K562 (cell line): Measurements from ENCODE around the gene UQCRH. TPM values are rescaled to one million over a fixed set of nuclear protein-coding genes. Genes with fewer than 3 reads are reported as not detected.

ENCODE experiments used
- ADNP ChIP-seq: fragments of 200-800 bp; sonication (Bioruptor generic); IDR thresholded peaks from 2 replicates; pipeline ENCODE4 v1.6.1; 2016; ENCODE audit warnings: missing genetic modification characterization, missing compliant biosample characterization
- CEBPG ChIP-seq, 3 experiments: fragments of 200-800 bp in 1 of 3; sonication (Bioruptor generic) in 1 of 3; sonication (generic) in 1 of 3; formaldehyde crosslinking in 1 of 3; IDR thresholded peaks in 2 of 3; conservative IDR thresholded peaks in 1 of 3; 2 replicates each; pipeline versions ENCODE4 v1.6.1 to v1.8.0; 2016 to 2022; ENCODE audit warnings: missing compliant biosample characterization in 2 of 3, missing genetic modification characterization in 2 of 3, mild to moderate bottlenecking in 1 of 3, missing genetic modification reagents in 1 of 3
- DIDO1 ChIP-seq: fragments of 450-650 bp; IDR thresholded peaks from 2 replicates; pipeline ENCODE4 v1.6.1; 2016; ENCODE audit warnings: low read depth, missing biosample characterization, missing genetic modification characterization
- ELF1 ChIP-seq: fragments of 200-800 bp; sonication (Bioruptor generic); IDR thresholded peaks from 2 replicates; pipeline ENCODE4 v1.6.1; 2016; ENCODE audit warnings: missing genetic modification characterization, missing compliant biosample characterization
- ELF4 ChIP-seq: fragments of 450-650 bp; formaldehyde crosslinking; IDR thresholded peaks from 2 replicates; pipeline ENCODE4 v1.4.0; 2022; ENCODE audit warnings: missing genetic modification characterization
- EP300 ChIP-seq: IDR thresholded peaks from 2 replicates; pipeline ENCODE4 v1.6.1; 2012; ENCODE audit warnings: low read length, improper control_type of control experiment
- HDAC1 ChIP-seq, 2 experiments: fragments of 450-650 bp; IDR thresholded peaks; 2 replicates each; pipeline ENCODE4 v1.6.1; 2016 to 2017; ENCODE audit warnings: inconsistent platforms in 1 of 2, mild to moderate bottlenecking in 1 of 2, moderate library complexity in 1 of 2
- MAZ ChIP-seq, 2 experiments: fragments of 450-650 bp in 1 of 2; sonication (generic) in 1 of 2; formaldehyde crosslinking; IDR thresholded peaks in 1 of 2; conservative IDR thresholded peaks in 1 of 2; 2 replicates each; pipeline versions ENCODE4 v1.4.0 to v1.5.0; 2020; ENCODE audit warnings: mild to moderate bottlenecking in 1 of 2, missing genetic modification reagents in 1 of 2
- MEIS2 ChIP-seq: fragments of 450-650 bp; IDR thresholded peaks from 2 replicates; pipeline ENCODE4 v1.6.1; 2014; ENCODE audit warnings: mild to moderate bottlenecking; ENCODE audit not compliant: partially characterized antibody
- MTA2 ChIP-seq: fragments of 450-650 bp; IDR thresholded peaks from 2 replicates; pipeline ENCODE4 v1.6.1; 2016; ENCODE audit warnings: low read depth
- NFYB ChIP-seq: IDR thresholded peaks from 2 replicates; pipeline ENCODE4 v1.6.1; 2011; ENCODE audit warnings: mild to moderate bottlenecking, moderate library complexity; ENCODE audit not compliant: insufficient read length; ENCODE audit errors: extremely low read depth
- RBM14 ChIP-seq: fragments of 200-400 bp; formaldehyde crosslinking; IDR thresholded peaks from 2 replicates; pipeline ENCODE4 v1.6.1; 2018; ENCODE audit warnings: low read depth, mild to moderate bottlenecking, low read length, moderate library complexity, borderline replicate concordance; ENCODE audit not compliant: insufficient read depth
- SAFB2 ChIP-seq: fragments of 200-400 bp; formaldehyde crosslinking; IDR thresholded peaks from 2 replicates; pipeline ENCODE4 v1.6.1; 2018; ENCODE audit warnings: borderline replicate concordance, low read length, low read depth, moderate library complexity; ENCODE audit not compliant: severe bottlenecking
- SMAD1 ChIP-seq: fragments of 150-350 bp; IDR thresholded peaks from 2 replicates; pipeline ENCODE4 v1.6.1; 2014; ENCODE audit warnings: low read length, low read depth; ENCODE audit not compliant: partially characterized antibody
- SNIP1 ChIP-seq: fragments of 450-650 bp; IDR thresholded peaks from 2 replicates; pipeline ENCODE4 v1.7.1; 2017; ENCODE audit warnings: low read depth, mild to moderate bottlenecking
- SREBF2 ChIP-seq: sonication (generic); formaldehyde crosslinking; IDR thresholded peaks from 2 replicates; pipeline ENCODE4 v1.4.0; 2020; ENCODE audit warnings: mild to moderate bottlenecking, missing genetic modification reagents
- TAF7 ChIP-seq: fragments of 450-650 bp; IDR thresholded peaks from 2 replicates; pipeline ENCODE4 v1.6.1; 2016; ENCODE audit warnings: missing genetic modification characterization, missing compliant biosample characterization
- TCFL5 ChIP-seq: fragments of 250-450 bp; sonication (Bioruptor Pico); conservative IDR thresholded peaks from 2 replicates; pipeline ENCODE4 v1.6.1; 2021; ENCODE audit warnings: mild to moderate bottlenecking, moderate library complexity, matching md5 sums
- ZEB2 ChIP-seq: fragments of 450-650 bp; IDR thresholded peaks from 2 replicates; pipeline ENCODE4 v1.6.1; 2016
- ZNF347 ChIP-seq: fragments of 450-650 bp; formaldehyde crosslinking; IDR thresholded peaks from 2 replicates; pipeline ENCODE4 v1.4.0; 2020; ENCODE audit warnings: low read depth, mild to moderate bottlenecking, moderate library complexity
- ZNF561 ChIP-seq: fragments of 450-650 bp; formaldehyde crosslinking; conservative IDR thresholded peaks from 2 replicates; pipeline ENCODE4 v1.4.0; 2020; ENCODE audit warnings: mild to moderate bottlenecking, moderate library complexity
- ZNF785 ChIP-seq: fragments of 250-450 bp; sonication (Bioruptor Pico); IDR thresholded peaks from 2 replicates; pipeline ENCODE4 v1.4.0; 2020; ENCODE audit warnings: mild to moderate bottlenecking
- ZNF830 ChIP-seq: fragments of 250-450 bp; sonication (Bioruptor Pico); IDR thresholded peaks from 2 replicates; pipeline ENCODE4 v1.5.0; 2021; ENCODE audit warnings: mild to moderate bottlenecking
- polyA plus RNA-seq, 8 experiments: library from polyadenylated mRNA; depleted of rRNA in 4 of 8; stranded (reverse) in 5 of 8; unstranded in 3 of 8; fragments of >200 nt; fragmentation: Nextera tagmentation in 2 of 8; fragmentation: Illumina TruSeq in 1 of 8; extraction: Ambion mirVana in 2 of 8; extraction: Trizol in 1 of 8; gene quantifications; 2 replicates each; pipeline versions ENCODE4 v1.2.1 to v1.2.3, GENCODE V29; 2011 to 2014; ENCODE audit warnings: inconsistent platforms in 1 of 8, missing spikeins in 1 of 8
- total RNA-seq, 7 experiments: library from RNA; depleted of rRNA in 6 of 7; stranded (reverse); fragments of >200 nt in 6 of 7; fragmentation: Illumina TruSeq in 2 of 7; extraction: Trizol in 2 of 7; gene quantifications; 2 replicates each; pipeline versions ENCODE4 v1.2.1 to v1.2.3, GENCODE V29; 2011 to 2021; ENCODE audit warnings: low replicate concordance in 1 of 7
- TF ChIP-seq, protein P1 (sequence below): fragments of 250-450 bp; sonication (Bioruptor Pico); IDR thresholded peaks from 2 replicates; pipeline ENCODE4 v1.8.0; 2021; ENCODE audit warnings: mild to moderate bottlenecking, moderate library complexity
- TF ChIP-seq, protein P2 (sequence below): fragments of 450-650 bp; IDR thresholded peaks from one replicate; pipeline ENCODE4 v1.6.1; 2018; ENCODE audit warnings: mild to moderate bottlenecking, moderate library complexity; ENCODE audit not compliant: partially characterized antibody
- TF ChIP-seq, protein P3 (sequence below): fragments of 200-400 bp; formaldehyde crosslinking; IDR thresholded peaks from 2 replicates; pipeline ENCODE4 v1.6.1; 2017; ENCODE audit warnings: mild to moderate bottlenecking, low read depth, low read length, moderate library complexity

The UQCRH gene
- total and polyA plus RNA-seq, 9 of the 15 experiments (the other 6 are each of a cell fraction or from before 2014, with no cell fraction given): 1,267 to 5,184 (median 2,410) TPM

DNA sequence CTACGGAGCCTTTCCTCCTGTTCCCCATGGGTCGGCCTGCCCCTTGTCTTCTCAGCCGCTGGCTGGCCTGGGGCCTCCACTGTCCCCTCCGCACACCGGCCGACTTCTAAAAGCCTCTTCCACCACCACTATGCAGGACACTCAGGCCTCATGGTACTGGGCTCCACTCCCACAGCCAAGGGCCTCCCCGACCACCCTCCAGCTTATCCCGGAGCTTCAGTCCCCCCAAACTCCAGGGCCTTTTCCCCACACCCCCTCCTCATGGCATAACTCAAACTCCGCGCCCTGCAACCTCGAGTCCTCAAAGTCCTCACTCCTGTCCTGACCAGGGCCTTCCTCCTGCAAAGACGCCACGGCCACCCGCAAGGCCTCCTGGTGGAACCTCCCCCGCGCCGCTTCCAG, 2.1 kb upstream of the UQCRH start (continued):
- TF ChIP-seq, protein P1, sequence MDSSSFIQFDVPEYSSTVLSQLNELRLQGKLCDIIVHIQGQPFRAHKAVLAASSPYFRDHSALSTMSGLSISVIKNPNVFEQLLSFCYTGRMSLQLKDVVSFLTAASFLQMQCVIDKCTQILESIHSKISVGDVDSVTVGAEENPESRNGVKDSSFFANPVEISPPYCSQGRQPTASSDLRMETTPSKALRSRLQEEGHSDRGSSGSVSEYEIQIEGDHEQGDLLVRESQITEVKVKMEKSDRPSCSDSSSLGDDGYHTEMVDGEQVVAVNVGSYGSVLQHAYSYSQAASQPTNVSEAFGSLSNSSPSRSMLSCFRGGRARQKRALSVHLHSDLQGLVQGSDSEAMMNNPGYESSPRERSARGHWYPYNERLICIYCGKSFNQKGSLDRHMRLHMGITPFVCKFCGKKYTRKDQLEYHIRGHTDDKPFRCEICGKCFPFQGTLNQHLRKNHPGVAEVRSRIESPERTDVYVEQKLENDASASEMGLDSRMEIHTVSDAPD (CRISPR knock-in tag): no peak
- TF ChIP-seq NFYB (no peak), SNIP1 (no peak), TCFL5 (CRISPR knock-in tag) (no peak), TAF7 (no peak), ADNP (tag) (no peak), CEBPG (CRISPR knock-in tag; IDR thresholded peaks at IDR 0.05) (peak; percentile 64), CEBPG (tag; conservative IDR thresholded peaks at IDR 0.05 in 1 of 2, IDR thresholded peaks at IDR 0.05 in 1 of 2) (no peak), ZNF347 (no peak), RBM14 (no peak), ELF1 (tag) (no peak), ZNF561 (CRISPR knock-in tag) (no peak), SMAD1 (no peak), MTA2 (no peak), MEIS2 (no peak), DIDO1 (tag) (no peak), ZEB2 (no peak), MAZ (CRISPR knock-in tag; conservative IDR thresholded peaks at IDR 0.05 in 1 of 2, IDR thresholded peaks at IDR 0.05 in 1 of 2) (no peak), HDAC1 (IDR thresholded peaks at IDR 0.05) (0 out of 4 replicates have a peak, but pooled peaks of 1 of the 2 experiments have one; percentile 33), SREBF2 (no peak), EP300 (0 out of 2 replicates have a peak, but pooled peaks have one; percentile 14), ZNF785 (no peak), SAFB2 (no peak), ZNF830 (CRISPR knock-in tag) (0 out of 2 replicates have a peak, but pooled peaks have one; percentile 8), ELF4 (CRISPR knock-in tag) (no peak)
- TF ChIP-seq, protein P2, sequence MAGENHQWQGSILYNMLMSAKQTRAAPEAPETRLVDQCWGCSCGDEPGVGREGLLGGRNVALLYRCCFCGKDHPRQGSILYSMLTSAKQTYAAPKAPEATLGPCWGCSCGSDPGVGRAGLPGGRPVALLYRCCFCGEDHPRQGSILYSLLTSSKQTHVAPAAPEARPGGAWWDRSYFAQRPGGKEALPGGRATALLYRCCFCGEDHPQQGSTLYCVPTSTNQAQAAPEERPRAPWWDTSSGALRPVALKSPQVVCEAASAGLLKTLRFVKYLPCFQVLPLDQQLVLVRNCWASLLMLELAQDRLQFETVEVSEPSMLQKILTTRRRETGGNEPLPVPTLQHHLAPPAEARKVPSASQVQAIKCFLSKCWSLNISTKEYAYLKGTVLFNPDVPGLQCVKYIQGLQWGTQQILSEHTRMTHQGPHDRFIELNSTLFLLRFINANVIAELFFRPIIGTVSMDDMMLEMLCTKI: no peak
- TF ChIP-seq, protein P3, sequence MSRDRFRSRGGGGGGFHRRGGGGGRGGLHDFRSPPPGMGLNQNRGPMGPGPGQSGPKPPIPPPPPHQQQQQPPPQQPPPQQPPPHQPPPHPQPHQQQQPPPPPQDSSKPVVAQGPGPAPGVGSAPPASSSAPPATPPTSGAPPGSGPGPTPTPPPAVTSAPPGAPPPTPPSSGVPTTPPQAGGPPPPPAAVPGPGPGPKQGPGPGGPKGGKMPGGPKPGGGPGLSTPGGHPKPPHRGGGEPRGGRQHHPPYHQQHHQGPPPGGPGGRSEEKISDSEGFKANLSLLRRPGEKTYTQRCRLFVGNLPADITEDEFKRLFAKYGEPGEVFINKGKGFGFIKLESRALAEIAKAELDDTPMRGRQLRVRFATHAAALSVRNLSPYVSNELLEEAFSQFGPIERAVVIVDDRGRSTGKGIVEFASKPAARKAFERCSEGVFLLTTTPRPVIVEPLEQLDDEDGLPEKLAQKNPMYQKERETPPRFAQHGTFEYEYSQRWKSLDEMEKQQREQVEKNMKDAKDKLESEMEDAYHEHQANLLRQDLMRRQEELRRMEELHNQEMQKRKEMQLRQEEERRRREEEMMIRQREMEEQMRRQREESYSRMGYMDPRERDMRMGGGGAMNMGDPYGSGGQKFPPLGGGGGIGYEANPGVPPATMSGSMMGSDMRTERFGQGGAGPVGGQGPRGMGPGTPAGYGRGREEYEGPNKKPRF: no peak
